ENCODE data around the gene CHD2.
"Not testable (repeated sequence)": the region's sequence is repeated elsewhere in the genome, so short reads cannot be mapped to it uniquely, and the experiment has no call there.

The CHD2 gene

GRCh38 chr15:93036951-93037819, 137.1 kb downstream of the CHD2 start:
- no peak for TF ChIP-seq CTCF (IDR thresholded peaks at IDR 0.05; ENCODE audit: low read length)
- TF ChIP-seq EZH2 (IDR thresholded peaks at IDR 0.05; ENCODE audit: borderline replicate concordance, low read length): no peak

GRCh38 chr15:93037820-93038705, 137.9 kb downstream of the CHD2 start:
- Histone ChIP-seq H3K27ac (ENCODE audit: low read depth, low read length, poor library complexity, severe bottlenecking) (no peak overlapping the region), H4K20me1 (ENCODE audit: insufficient read depth, low read length) (no peaks in the 10 kb centered on the region), H3K4me2 (ENCODE audit: low read length) (no peak overlapping the region), H3K9me2 (ENCODE audit: low read depth, low read length) (no peaks in the 10 kb centered on the region), H3K79me2 (ENCODE audit: insufficient read depth, low read length) (no peaks in the 10 kb centered on the region), H3K4me3 (ENCODE audit: low read depth, low read length, poor library complexity, severe bottlenecking) (no peak overlapping the region), H3K27me3 (ENCODE audit: insufficient read depth, low read length) (0 out of 2 replicates have a peak, but pooled peaks cover 4% of the 10 kb centered on the region), H3K9ac (ENCODE audit: low read length) (no peak overlapping the region), H3K4me1 (ENCODE audit: insufficient read depth, low read length, severe bottlenecking) (no peaks in the 10 kb centered on the region), H3K9me3 (ENCODE audit: low read length) (no peaks in the 10 kb centered on the region), H2AFZ (ENCODE audit: low read length) (no peak overlapping the region), H3K36me3 (ENCODE audit: insufficient read depth, low read length) (no peaks in the 10 kb centered on the region), H3F3A (ENCODE audit: insufficient read depth, low read length) (no peaks in the 10 kb centered on the region)
- TF ChIP-seq EZH2 (IDR thresholded peaks at IDR 0.05; ENCODE audit: borderline replicate concordance, low read length) (no peak), CTCF (IDR thresholded peaks at IDR 0.05; ENCODE audit: low read length) (no peak)

More at GRCh38 chr15:93036951-93037819, 137.1 kb downstream of the CHD2 start:
- Histone ChIP-seq H3F3A (ENCODE audit: insufficient read depth, low read length) (no peaks in the 10 kb centered on the region), H3K9me2 (ENCODE audit: low read depth, low read length) (no peaks in the 10 kb centered on the region), H3K9ac (ENCODE audit: low read length) (no peak overlapping the region), H3K79me2 (ENCODE audit: insufficient read depth, low read length) (no peaks in the 10 kb centered on the region), H3K4me1 (ENCODE audit: insufficient read depth, low read length, severe bottlenecking) (no peaks in the 10 kb centered on the region), H3K27ac (ENCODE audit: low read depth, low read length, poor library complexity, severe bottlenecking) (no peak overlapping the region), H2AFZ (ENCODE audit: low read length) (no peak overlapping the region), H3K36me3 (ENCODE audit: insufficient read depth, low read length) (no peaks in the 10 kb centered on the region), H3K4me3 (ENCODE audit: low read depth, low read length, poor library complexity, severe bottlenecking) (no peak overlapping the region), H3K4me2 (ENCODE audit: low read length) (no peak overlapping the region), H3K9me3 (ENCODE audit: low read length) (no peaks in the 10 kb centered on the region), H4K20me1 (ENCODE audit: insufficient read depth, low read length) (no peaks in the 10 kb centered on the region), H3K27me3 (ENCODE audit: insufficient read depth, low read length) (0 out of 2 replicates have a peak, but pooled peaks cover 4% of the 10 kb centered on the region)

GRCh38 chr15:93039562-93040287, 139.6 kb downstream of the CHD2 start:
- H3F3A ChIP-seq (ENCODE audit: insufficient read depth, low read length); H3K9me2 ChIP-seq (ENCODE audit: low read depth, low read length); H3K27me3 ChIP-seq (ENCODE audit: insufficient read depth, low read length); H3K9ac ChIP-seq (ENCODE audit: low read length); H3K27ac ChIP-seq (ENCODE audit: low read depth, low read length, poor library complexity, severe bottlenecking); H3K9me3 ChIP-seq (ENCODE audit: low read length); H2AFZ ChIP-seq (ENCODE audit: low read length); H3K4me2 ChIP-seq (ENCODE audit: low read length); H3K36me3 ChIP-seq (ENCODE audit: insufficient read depth, low read length); H3K4me3 ChIP-seq (ENCODE audit: low read depth, low read length, poor library complexity, severe bottlenecking); H4K20me1 ChIP-seq (ENCODE audit: insufficient read depth, low read length); H3K4me1 ChIP-seq (ENCODE audit: insufficient read depth, low read length, severe bottlenecking); H3K79me2 ChIP-seq (ENCODE audit: insufficient read depth, low read length): not testable (repeated sequence)

Measured in OCI-LY1 (cell line).